Measurements from ENCODE around the gene SLC25A23. TPM values are rescaled to one million over a fixed set of nuclear protein-coding genes. Genes with fewer than 3 reads are reported as not detected.
A peak's percentile ranks its signal among the peaks of the same experiment; 100 is the strongest.
"Not testable (repeated sequence)": the region's sequence is repeated elsewhere in the genome, so short reads cannot be mapped to it uniquely, and the experiment has no call there.

SLC25A23 gene
- total and polyA plus RNA-seq, 3 experiments from 2014 or later = 14.5 to 19.9 (median 14.8) TPM

DNA sequence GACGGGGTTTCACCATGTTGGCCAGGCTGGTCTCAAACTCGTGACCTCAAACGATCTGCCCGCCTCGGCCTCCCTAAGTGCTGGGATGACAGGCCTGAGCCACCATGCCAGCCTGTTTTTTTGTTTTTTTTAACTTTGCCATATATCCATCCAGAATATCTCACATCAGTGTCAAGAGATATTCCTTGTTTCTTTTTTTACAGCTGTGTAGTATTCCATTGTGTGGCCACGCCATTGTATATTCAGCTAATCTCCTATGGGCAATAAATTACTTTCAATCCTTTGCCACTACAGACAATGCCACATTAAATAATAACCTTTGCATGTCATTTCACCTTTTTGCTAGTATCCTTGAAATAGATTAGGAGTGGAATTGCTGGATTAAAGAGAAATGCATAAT is 50.2 kb downstream of the SLC25A23 start:
- Mint-ChIP-seq H3K4me3 (no peak overlapping the region), H3K27me3 (no peaks in the 10 kb centered on the region), H3K4me1 (no peaks in the 10 kb centered on the region), H3K27ac (no peak overlapping the region), H3K36me3 (peaks cover 0 to 14% (median 0%) of the 10 kb centered on the region in 3 donors), H3K9me3 (no peaks in the 10 kb centered on the region)
- Histone ChIP-seq H3K4me1 (ENCODE audit: insufficient read depth, low read length) (no peaks in the 10 kb centered on the region), H3K4me3 (ENCODE audit: low read length) (no peak overlapping the region), H3K36me3 (ENCODE audit: insufficient read depth, low read length) (no peaks in the 10 kb centered on the region), H3K27me3 (ENCODE audit: insufficient read depth, low read length, poor library complexity, severe bottlenecking) (no peaks in the 10 kb centered on the region), H3K27ac (ENCODE audit: low read depth, low read length) (no peak overlapping the region), H3K9me3 (ENCODE audit: low read length) (no peaks in the 10 kb centered on the region)
- ChIA-PET CTCF (no interaction called here), POLR2A (no interaction called here)
- no peak for DNase-seq

DNA sequence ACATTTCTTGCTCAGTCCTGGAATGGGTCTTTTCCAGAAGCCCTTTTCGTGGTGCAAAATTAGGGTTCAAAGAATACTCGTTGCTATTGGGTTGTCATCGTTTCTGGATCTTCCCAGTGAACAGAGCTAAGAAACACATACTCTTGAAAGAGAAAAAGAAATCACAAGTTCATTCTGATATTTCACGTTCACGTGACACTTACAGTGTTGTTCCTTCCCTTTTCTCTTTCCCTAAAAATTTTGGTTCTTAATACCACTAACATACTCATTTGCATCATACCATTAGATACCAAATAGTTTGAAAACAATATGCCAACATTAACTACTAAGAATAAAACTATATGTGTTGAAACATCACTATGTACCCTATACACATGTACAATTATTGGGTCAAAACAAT is 53.2 kb downstream of the SLC25A23 start:
- H3K4me1 Mint-ChIP-seq = no peaks in the 10 kb centered on the region
- Histone ChIP-seq H3K4me1 (ENCODE audit: insufficient read depth, low read length) (no peaks in the 10 kb centered on the region), H3K36me3 (ENCODE audit: insufficient read depth, low read length) (no peaks in the 10 kb centered on the region), H3K27me3 (ENCODE audit: insufficient read depth, low read length, poor library complexity, severe bottlenecking) (no peaks in the 10 kb centered on the region), H3K9me3 (ENCODE audit: low read length) (no peaks in the 10 kb centered on the region), H3K27ac (ENCODE audit: low read depth, low read length) (no peak overlapping the region), H3K4me3 (ENCODE audit: low read length) (no peak overlapping the region)
- no peak for DNase-seq
- no peaks in the 10 kb centered on the region for H3K9me3 Mint-ChIP-seq
- no peak overlapping the region for H3K27ac Mint-ChIP-seq
- H3K27me3 Mint-ChIP-seq = no peaks in the 10 kb centered on the region
- no peaks in the 10 kb centered on the region for H3K36me3 Mint-ChIP-seq
- CTCF ChIA-PET = no interaction called here
- POLR2A ChIA-PET = no interaction called here
- no peak overlapping the region for H3K4me3 Mint-ChIP-seq

DNA sequence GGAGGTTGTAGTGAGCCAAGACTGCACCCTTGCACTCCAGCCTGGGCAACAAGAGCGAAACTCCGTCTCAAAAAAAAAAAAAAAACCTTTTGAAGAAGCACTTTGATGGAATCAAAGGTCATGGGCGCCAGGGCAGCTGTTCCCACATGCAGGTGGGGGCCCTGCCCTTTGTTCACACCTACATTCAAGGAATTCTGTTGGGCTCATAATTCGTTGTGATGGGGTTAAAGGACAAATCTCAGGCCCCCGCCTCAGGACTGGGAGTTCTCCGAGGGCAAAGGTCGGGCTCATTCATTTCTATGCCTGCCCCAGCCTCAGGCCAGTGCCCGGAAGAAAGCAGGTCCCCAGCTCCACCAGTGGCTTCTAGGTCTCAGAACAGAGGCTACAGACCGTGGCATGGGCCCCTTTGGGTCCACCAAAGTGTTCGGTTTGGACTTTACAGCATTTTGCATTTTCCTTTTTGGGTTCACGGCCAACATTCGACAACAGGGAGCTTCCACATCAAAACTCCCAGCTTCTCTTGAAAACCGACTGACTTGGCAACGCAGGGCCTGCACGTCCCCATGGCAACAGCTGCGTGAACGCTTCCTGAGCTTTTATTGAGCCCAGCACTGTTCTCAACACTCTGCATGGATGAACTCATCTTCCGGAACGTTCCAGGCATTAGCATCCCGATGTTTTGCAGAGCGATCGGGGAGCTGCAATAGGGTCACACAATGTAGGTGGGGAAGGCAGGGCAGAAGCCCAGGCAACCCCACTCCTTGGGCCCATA is 56.6 kb downstream of the SLC25A23 start:
- ChIA-PET CTCF (no interaction called here), POLR2A (no interaction called here)
- Histone ChIP-seq H3K36me3 (ENCODE audit: insufficient read depth, low read length) (no peaks in the 10 kb centered on the region), H3K9me3 (ENCODE audit: low read length) (no peaks in the 10 kb centered on the region), H3K4me3 (ENCODE audit: low read length) (no peak overlapping the region), H3K27ac (ENCODE audit: low read depth, low read length) (no peak overlapping the region), H3K27me3 (ENCODE audit: insufficient read depth, low read length, poor library complexity, severe bottlenecking) (no peaks in the 10 kb centered on the region), H3K4me1 (ENCODE audit: insufficient read depth, low read length) (no peaks in the 10 kb centered on the region)
- no peak overlapping the region for H3K4me3 Mint-ChIP-seq
- H3K9me3 Mint-ChIP-seq = no peaks in the 10 kb centered on the region
- no peaks in the 10 kb centered on the region for H3K36me3 Mint-ChIP-seq
- DNase-seq = no peak
- H3K4me1 Mint-ChIP-seq = no peaks in the 10 kb centered on the region
- H3K27ac Mint-ChIP-seq = peak overlapping the region in 1 of 8 donors; percentile 38
- H3K27me3 Mint-ChIP-seq = no peaks in the 10 kb centered on the region

DNA sequence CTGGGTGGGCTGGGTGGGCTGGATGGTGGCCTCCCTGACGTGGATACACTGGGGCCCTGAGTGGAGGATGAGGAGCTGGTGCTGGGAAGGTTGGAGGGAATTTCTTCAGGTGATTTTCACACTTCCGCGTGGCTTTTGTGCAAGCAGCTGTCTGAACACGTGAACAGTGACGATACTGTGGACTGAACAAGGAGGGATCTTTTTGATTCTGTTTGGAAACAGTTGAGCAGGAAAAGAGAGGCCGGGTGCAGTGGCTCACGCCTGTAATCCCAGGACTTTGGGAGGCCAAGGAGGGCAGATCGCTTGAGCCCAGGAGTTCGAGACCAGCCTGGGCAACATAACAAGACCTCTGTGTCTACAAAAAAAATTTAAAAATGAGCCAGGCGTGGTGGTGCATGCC is 57.5 kb downstream of the SLC25A23 start:
- ChIA-PET POLR2A (no interaction called here), CTCF (interaction anchor here (1.1 kb wide), 1 partner anchor 11 kb away, joined by 3 read pairs; no protein-coding TSS in a partner anchor)
- Histone ChIP-seq H3K36me3 (ENCODE audit: insufficient read depth, low read length) (no peaks in the 10 kb centered on the region), H3K27me3 (ENCODE audit: insufficient read depth, low read length, poor library complexity, severe bottlenecking) (no peaks in the 10 kb centered on the region), H3K27ac (ENCODE audit: low read depth, low read length) (no peak overlapping the region), H3K4me1 (ENCODE audit: insufficient read depth, low read length) (no peaks in the 10 kb centered on the region), H3K9me3 (ENCODE audit: low read length) (no peaks in the 10 kb centered on the region), H3K4me3 (ENCODE audit: low read length) (no peak overlapping the region)
- no peak for DNase-seq
- Mint-ChIP-seq H3K27ac (no peak overlapping the region), H3K27me3 (no peaks in the 10 kb centered on the region), H3K9me3 (no peaks in the 10 kb centered on the region), H3K4me1 (no peaks in the 10 kb centered on the region), H3K36me3 (no peaks in the 10 kb centered on the region), H3K4me3 (no peak overlapping the region)

DNA sequence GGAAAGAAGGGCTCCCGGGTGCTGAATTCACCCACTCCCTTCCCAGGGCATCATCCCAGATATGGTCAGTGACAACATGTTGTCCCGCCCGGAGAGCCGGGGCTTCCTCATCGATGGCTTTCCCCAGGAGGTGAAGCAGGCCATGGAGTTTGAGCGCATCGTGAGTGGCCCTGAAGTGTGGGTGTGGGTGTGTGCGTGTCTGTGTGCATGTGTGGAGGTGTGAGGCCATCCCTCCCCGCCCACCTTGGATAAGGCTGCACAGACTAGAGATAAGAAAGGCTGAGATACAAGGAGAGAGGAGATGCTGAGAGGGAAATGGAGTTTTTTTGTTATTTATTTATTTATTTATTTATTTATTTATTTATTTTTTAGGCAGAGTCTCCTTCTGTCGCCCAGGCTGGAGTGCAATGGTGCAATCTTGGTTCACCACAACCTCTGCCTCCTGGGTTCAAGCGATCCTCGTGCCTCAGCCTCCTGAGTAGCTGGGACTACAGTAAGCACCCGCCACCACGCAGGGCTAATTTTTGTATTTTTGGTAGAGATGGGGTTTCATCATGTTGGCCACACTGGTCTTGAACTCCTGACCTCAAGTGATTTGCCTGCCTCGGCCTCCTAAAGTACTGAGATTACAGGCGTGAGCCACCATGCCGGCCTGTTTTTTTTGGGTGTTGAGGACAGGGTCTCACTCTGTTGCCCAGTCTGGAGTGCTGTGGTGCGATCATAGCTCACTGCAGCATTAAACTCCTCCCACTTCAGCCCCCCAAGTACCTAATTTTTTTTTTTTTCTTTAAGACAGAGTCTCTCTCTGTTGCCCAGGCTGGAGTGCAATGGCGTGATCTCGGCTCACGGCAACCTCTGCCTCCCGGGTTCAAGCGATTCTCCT is 59.3 kb downstream of the SLC25A23 start:
- H3K9me3 ChIP-seq (ENCODE audit: low read length); H3K36me3 ChIP-seq (ENCODE audit: insufficient read depth, low read length); H3K4me3 Mint-ChIP-seq; H3K4me1 ChIP-seq (ENCODE audit: insufficient read depth, low read length); H3K36me3 Mint-ChIP-seq; H3K27ac Mint-ChIP-seq; H3K27me3 ChIP-seq (ENCODE audit: insufficient read depth, low read length, poor library complexity, severe bottlenecking); H3K4me1 Mint-ChIP-seq; H3K9me3 Mint-ChIP-seq; POLR2A ChIA-PET; DNase-seq; H3K4me3 ChIP-seq (ENCODE audit: low read length); H3K27ac ChIP-seq (ENCODE audit: low read depth, low read length); H3K27me3 Mint-ChIP-seq; CTCF ChIA-PET: not testable (repeated sequence)

DNA sequence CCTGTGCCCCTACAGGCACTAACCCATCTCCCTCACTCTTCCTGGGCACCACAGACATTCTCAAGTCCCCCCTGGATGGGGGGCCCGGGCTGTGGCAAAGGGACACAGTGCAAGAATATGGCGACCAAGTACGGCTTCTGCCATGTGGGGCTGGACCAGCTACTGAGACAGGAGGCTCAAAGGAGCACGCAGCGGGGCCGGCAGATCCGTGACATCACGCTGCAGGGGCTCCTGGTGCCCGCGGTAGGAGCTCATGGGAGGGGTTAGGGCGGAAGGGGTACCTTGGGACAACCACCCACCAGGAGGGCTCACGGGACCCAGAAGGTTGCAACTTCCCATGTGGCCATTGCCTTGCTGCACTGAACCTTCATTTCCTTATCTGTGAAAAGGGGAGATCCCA is 63.3 kb downstream of the SLC25A23 start:
- Histone ChIP-seq H3K4me1 (ENCODE audit: insufficient read depth, low read length) (peaks cover 20% of the 10 kb centered on the region), H3K9me3 (ENCODE audit: low read length) (no peaks in the 10 kb centered on the region), H3K36me3 (ENCODE audit: insufficient read depth, low read length) (no peaks in the 10 kb centered on the region), H3K27ac (ENCODE audit: low read depth, low read length) (no peak overlapping the region), H3K4me3 (ENCODE audit: low read length) (no peak overlapping the region), H3K27me3 (ENCODE audit: insufficient read depth, low read length, poor library complexity, severe bottlenecking) (no peaks in the 10 kb centered on the region)
- Mint-ChIP-seq H3K9me3 (no peaks in the 10 kb centered on the region), H3K4me3 (no peak overlapping the region), H3K36me3 (peaks cover 0 to 19% (median 2%) of the 10 kb centered on the region in 3 donors), H3K4me1 (peaks cover 19 to 21% (median 21%) of the 10 kb centered on the region in 3 donors), H3K27me3 (peaks cover 0 to 4% of the 10 kb centered on the region in 2 donors), H3K27ac (peak overlapping the region in 1 of 8 donors; percentile 48)
- ChIA-PET CTCF (no interaction called here), POLR2A (no interaction called here)
- DNase-seq = no peak

DNA sequence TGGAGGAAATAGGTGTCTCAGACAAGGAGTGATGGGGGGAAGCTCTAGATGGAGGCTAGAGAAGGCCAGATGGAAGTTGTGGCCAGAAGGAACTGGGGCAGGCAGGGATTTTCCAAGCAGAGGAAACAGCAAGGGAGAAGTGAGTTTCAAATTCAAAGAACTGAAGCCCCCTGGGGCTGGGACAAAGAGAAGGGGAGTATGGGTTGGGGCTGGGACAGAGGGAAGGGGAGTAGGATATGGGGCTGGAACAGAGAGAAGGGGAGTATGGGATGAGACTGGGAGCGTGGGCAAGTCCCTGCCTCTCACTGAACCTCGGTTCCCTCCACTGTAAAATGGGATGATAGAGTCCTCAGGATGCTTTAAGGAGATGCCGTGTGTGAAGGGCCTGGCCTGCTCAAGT is 64.8 kb downstream of the SLC25A23 start:
- H3K4me1 ChIP-seq (ENCODE audit: insufficient read depth, low read length) = peaks cover 24% of the 10 kb centered on the region
- peaks cover 0 to 26% (median 5%) of the 10 kb centered on the region in 3 donors for H3K36me3 Mint-ChIP-seq
- CTCF ChIA-PET = no interaction called here
- H3K9me3 ChIP-seq (ENCODE audit: low read length) = no peaks in the 10 kb centered on the region
- no peaks in the 10 kb centered on the region for H3K9me3 Mint-ChIP-seq
- peaks cover 0 to 5% of the 10 kb centered on the region in 2 donors for H3K27me3 Mint-ChIP-seq
- H3K4me3 ChIP-seq (ENCODE audit: low read length) = no peak overlapping the region
- peaks cover 5% of the 10 kb centered on the region for H3K36me3 ChIP-seq (ENCODE audit: insufficient read depth, low read length)
- POLR2A ChIA-PET = interaction anchor here (0.7 kb wide), 1 partner anchor 268 kb away, joined by 10 read pairs; no protein-coding TSS in a partner anchor
- peak overlapping the region; percentile 22 to 98 (median 93) for H3K4me3 Mint-ChIP-seq
- H3K27ac Mint-ChIP-seq = peak overlapping the region in 7 of 8 donors; percentile 55 to 99 (median 82)
- peaks cover 23 to 28% (median 26%) of the 10 kb centered on the region in 3 donors for H3K4me1 Mint-ChIP-seq
- H3K27me3 ChIP-seq (ENCODE audit: insufficient read depth, low read length, poor library complexity, severe bottlenecking) = no peaks in the 10 kb centered on the region
- no peak for DNase-seq
- no peak overlapping the region for H3K27ac ChIP-seq (ENCODE audit: low read depth, low read length)

DNA sequence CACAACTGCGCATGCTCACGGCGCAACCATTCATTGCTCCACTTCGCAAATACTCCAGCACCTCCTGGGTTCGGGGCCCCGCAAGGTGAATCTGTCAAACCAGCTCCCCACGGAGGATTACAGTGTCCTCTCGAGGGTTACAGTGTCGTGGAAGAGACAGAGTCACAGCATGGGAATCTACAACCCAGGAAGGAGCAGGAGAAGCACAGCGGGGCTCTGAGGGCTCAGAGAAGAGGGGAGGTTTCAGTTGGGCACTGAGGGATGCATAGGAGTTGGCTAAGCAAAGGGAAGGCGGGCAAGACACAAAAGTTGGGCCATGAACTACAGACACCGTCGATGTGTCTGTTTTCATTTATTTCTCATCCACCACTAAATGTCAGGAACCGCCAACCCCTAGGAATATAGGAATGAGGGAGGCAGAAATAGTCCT is 65.6 kb downstream of the SLC25A23 start:
- H3K9me3 ChIP-seq (ENCODE audit: low read length) = no peaks in the 10 kb centered on the region
- peak overlapping the region; percentile 100 for H3K27ac ChIP-seq (ENCODE audit: low read depth, low read length)
- peak overlapping the region; percentile 97 to 100 (median 99) for H3K27ac Mint-ChIP-seq
- H3K4me3 ChIP-seq (ENCODE audit: low read length) = peak overlapping the region; percentile 84
- CTCF ChIA-PET = interaction anchor here (0.8 to 1.8 kb wide), 2 partner anchors 17 to 175 kb away, joined by 3 to 4 read pairs; no protein-coding TSS in a partner anchor
- H3K27me3 ChIP-seq (ENCODE audit: insufficient read depth, low read length, poor library complexity, severe bottlenecking) = no peaks in the 10 kb centered on the region
- H3K36me3 ChIP-seq (ENCODE audit: insufficient read depth, low read length) = peaks cover 11% of the 10 kb centered on the region
- H3K9me3 Mint-ChIP-seq = no peaks in the 10 kb centered on the region
- H3K4me1 ChIP-seq (ENCODE audit: insufficient read depth, low read length) = peaks cover 24% of the 10 kb centered on the region
- peaks cover 23 to 28% (median 26%) of the 10 kb centered on the region in 3 donors for H3K4me1 Mint-ChIP-seq
- peaks cover 0 to 5% of the 10 kb centered on the region in 2 donors for H3K27me3 Mint-ChIP-seq
- H3K4me3 Mint-ChIP-seq = peak overlapping the region; percentile 93 to 98 (median 96)
- DNase-seq = peak in 1 of 5 donors; percentile 49
- H3K36me3 Mint-ChIP-seq = peaks cover 0 to 33% (median 5%) of the 10 kb centered on the region in 3 donors
- POLR2A ChIA-PET = interaction anchor here (2.5 kb wide), 1 partner anchor 21 kb away, joined by 13 read pairs; the partner anchor contains the start of gene ALKBH7
